Stimulated activated CD4-positive, alpha-beta T cell treated with anti-CD3 and anti-CD28 coated beads, Interleukin-4, amount 100 ng/mL, for 24 hours (primary cell): ENCODE data around the gene INHBB.

Experiments
- DNase-seq: peaks from one replicate; pipeline ENCODE4 v3.0.0-alpha.2; 2020

The INHBB gene

DNA sequence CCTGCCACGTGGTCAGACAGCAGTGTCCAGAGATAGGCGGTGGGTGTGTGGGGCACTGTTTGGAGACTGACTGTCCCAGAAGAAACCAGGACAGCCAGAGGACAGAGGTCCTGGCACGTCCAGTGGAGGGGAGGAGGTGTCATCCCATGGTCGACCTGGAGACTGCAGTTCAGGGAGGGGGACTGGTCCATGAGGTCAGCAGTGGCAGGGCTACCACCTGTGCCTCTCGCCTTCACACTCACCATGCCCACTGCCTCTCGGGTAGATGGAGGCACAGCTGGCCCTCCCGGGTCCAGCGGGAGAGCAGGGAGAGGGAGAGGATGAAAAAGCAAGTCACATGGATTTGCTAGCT is 53.9 kb downstream of the INHBB start:
- no peak for DNase-seq

GRCh38 chr2:120400551-120400950 is 54.6 kb downstream of the INHBB start:
- DNase-seq = no peak
